GM21390 (cell line): ENCODE measurements around the gene CAB39.

ENCODE experiments used
- ATAC-seq: cut with Tn5 transposase; IDR thresholded peaks from one replicate; pipeline ENCODE4 v1.9.1; 2021; ENCODE audit not compliant: unreplicated experiment

The CAB39 gene

GRCh38 chr2:230748087-230748486 is 35.4 kb downstream of the CAB39 start:
- no peak for ATAC-seq

GRCh38 chr2:230749111-230749510 is 36.5 kb downstream of the CAB39 start:
- ATAC-seq, result no peak

- ATAC-seq, result no peak
Observed at GRCh38 chr2:230751062-230751461, 38.4 kb downstream of the CAB39 start.

- ATAC-seq, result no peak
Observed at GRCh38 chr2:230754200-230754599, 41.6 kb downstream of the CAB39 start.

- no peak for ATAC-seq
Observed at GRCh38 chr2:230757476-230757875, 44.8 kb downstream of the CAB39 start.

- no peak for ATAC-seq
Observed at GRCh38 chr2:230758566-230759480, 46.2 kb downstream of the CAB39 start.

GRCh38 chr2:230759481-230760167 is 47.0 kb downstream of the CAB39 start:
- no peak for ATAC-seq

GRCh38 chr2:230761704-230762103 is 49.1 kb downstream of the CAB39 start:
- no peak for ATAC-seq

GRCh38 chr2:230762317-230762896 is 49.8 kb downstream of the CAB39 start:
- peak; percentile 65 for ATAC-seq

- ATAC-seq, result no peak
Observed at GRCh38 chr2:230764346-230764745, 51.7 kb downstream of the CAB39 start.

GRCh38 chr2:230765611-230766300 is 53.1 kb downstream of the CAB39 start:
- ATAC-seq, result no peak

- no peak for ATAC-seq
Observed at GRCh38 chr2:230767862-230768388, 55.3 kb downstream of the CAB39 start.

- no peak for ATAC-seq
Observed at GRCh38 chr2:230770804-230771203, 58.2 kb downstream of the CAB39 start.

GRCh38 chr2:230772156-230772555 is 59.5 kb downstream of the CAB39 start:
- ATAC-seq, result no peak

GRCh38 chr2:230773039-230773773 is 60.6 kb downstream of the CAB39 start:
- no peak for ATAC-seq

- ATAC-seq, result no peak
Observed at GRCh38 chr2:230774348-230774951, 61.8 kb downstream of the CAB39 start.

GRCh38 chr2:230775737-230776136 is 63.1 kb downstream of the CAB39 start:
- ATAC-seq, result no peak

- no peak for ATAC-seq
Observed at GRCh38 chr2:230777721-230778120, 65.1 kb downstream of the CAB39 start.

- peak; percentile 79 for ATAC-seq
Observed at GRCh38 chr2:230778350-230779063, 65.9 kb downstream of the CAB39 start.
